NCI-H345 (cell line): ENCODE measurements around the gene MED13L.
"Not testable (repeated sequence)": the region's sequence is repeated elsewhere in the genome, so short reads cannot be mapped to it uniquely, and the experiment has no call there.

Experiments used
- DNase-seq: peaks from one replicate; lab custom pipeline; 2025; lab: John Stamatoyannopoulos, UW

MED13L gene

GRCh38 chr12:116055895-116056607 is 221.4 kb downstream of the MED13L start:
- no peak for DNase-seq

- DNase-seq: no peak
Measured at GRCh38 chr12:116054280-116054679, 223.2 kb downstream of the MED13L start.

DNA sequence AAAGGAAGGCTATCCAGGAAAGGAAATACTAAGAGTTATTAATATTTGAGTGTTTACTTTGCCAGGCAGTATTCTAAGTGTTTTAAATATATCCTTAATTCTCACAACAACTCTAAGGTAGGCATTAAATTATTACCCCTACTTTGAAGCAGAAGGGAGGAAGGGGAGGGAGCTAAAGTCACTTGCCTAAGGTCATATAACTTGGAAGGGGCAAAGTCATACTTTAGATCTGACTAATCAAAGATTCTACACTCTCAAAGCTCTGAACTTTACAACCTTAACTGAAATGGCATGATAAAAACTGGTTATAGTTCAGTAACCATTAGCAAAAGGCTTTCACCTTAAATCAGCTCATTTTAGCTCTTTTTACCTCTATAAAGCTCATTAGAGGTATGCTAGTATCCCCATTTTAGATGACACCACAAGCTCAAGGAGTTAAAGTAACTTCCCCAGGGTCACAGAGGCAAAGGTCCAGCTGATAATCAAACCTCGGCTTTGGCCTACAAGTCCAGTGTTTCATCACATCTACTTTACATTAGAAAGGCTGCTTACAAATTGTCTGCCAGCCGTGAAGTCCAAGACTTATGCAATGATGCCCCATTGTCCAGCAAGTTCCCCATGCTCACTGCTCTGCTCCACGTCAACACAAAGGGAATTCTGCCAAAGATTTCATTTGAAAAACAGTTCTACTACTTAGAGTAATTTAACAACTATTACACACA is 223.9 kb downstream of the MED13L start:
- no peak for DNase-seq

DNA sequence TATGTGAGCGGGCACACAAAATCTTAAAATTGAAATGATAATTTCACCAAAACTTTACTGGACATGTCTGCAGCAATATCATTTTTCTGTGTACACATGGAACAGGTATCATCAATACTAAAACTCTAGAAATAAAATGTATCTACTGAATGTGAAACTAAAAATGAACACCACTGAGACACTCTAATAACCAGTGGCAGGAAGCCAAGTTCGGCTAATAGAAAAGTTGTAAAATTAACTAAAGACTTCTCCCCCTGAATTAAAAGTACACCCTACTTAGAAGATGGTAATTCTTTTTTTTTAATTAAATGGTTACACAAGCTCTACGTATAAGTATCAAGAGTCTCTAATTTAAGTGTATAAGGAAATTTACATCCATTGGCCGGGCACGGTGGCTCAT is 227.2 kb downstream of the MED13L start:
- DNase-seq: no peak

GRCh38 chr12:116048879-116049278 is 228.6 kb downstream of the MED13L start:
- DNase-seq: no peak

GRCh38 chr12:116046039-116046438 is 231.5 kb downstream of the MED13L start:
- no peak for DNase-seq

GRCh38 chr12:116045150-116045549 is 232.3 kb downstream of the MED13L start:
- no peak for DNase-seq

DNA sequence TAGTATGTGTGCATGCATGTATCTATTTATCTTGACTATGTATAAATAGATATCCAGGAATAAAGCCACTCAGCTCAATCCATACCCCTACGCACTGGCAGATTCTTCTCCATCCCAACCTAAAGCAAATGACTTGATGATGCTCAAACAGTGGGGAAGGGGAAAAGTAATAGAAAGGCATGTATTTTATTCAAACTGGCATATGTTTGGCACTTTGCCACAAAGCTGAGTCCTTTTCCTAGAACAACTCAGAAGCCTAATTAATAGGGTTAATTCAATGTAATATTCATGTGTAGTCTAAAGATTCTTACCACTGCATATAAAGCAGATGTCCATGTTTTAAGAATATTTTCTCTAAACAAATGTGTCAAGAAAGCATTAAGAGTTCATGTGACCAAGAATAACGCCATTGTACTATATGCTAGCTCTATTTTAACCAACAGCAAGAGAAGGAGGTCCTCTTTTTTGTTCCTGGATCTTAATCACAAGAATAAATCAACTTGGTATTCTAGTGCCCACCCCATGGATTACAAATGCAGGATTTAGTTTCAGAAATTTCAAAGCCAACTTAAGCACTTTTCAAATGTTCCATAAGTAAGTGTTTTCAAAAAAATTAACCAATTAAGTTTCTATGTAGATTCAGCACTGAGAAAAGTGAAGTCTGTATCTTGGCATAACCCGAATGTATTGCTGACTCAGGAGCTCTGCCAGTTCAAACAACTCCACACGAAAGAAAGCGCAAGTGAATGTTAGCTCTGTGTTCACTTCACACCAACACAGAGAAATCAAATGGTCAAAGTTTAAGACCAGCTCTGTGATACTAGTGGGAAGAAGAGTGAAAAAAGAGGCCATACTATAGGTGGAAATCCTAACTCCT is 233.6 kb downstream of the MED13L start:
- no peak for DNase-seq

GRCh38 chr12:116040402-116040801 is 237.1 kb downstream of the MED13L start:
- DNase-seq: no peak

- no peak for DNase-seq
Measured at GRCh38 chr12:116039081-116039480, 238.4 kb downstream of the MED13L start.

DNA sequence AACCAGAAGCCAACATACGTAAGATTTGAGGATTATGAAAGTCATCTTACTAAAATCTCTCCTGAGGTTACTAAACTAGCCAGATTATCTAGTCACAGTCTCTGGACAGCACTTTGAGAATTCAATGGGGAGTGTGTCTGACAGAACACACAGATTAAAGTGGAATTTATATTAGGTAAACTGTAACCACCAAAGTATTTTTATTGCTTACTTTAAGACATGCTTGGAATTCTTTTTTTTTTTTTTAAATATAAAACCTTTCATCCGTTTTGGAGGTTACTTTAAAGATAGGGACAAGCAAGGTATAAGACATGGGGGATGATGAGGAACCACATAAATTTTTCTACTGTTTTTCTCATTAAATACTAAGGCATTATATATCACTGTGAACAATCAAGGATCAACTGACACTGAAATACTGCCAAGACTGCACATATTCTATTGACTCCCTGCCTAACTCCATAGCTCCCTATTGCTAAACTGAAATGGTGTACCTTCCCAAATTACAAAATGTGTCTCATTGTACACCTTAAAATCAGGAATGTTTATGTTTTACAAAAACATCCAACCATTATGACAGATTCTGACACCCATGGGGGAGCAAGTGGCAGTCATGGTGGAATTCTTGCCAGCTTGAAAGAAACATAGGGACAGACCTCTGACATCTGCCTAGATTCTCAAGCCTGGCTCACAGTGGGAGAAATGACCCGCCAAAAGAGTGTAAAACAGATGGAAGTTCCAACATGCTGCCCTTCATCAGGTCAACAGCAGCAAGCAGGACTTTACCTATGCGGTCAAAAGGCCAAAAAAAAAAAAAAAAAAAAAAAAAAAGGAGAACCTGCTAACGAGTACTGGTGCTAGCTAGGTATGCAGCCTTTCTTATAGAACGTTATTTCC is 239.3 kb downstream of the MED13L start:
- no peak for DNase-seq

DNA sequence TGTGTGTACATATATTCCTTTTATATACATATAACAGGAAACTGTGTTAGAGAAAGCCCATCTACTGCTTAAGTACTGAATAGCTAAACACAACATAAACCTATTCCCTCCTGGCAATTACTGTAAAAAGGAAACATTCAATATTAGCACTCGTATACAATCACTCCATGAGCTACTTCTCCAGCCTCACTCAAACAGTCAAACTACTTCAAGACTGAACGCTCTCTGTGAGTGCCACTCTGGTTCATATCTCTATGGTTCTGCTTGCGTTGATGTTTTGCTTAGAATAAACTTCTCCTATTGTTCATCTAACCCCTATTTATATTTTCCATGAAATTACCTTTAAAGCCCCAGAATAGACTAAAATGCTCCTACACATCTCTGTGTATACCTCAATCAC is 243.7 kb downstream of the MED13L start:
- DNase-seq: no peak

GRCh38 chr12:116031624-116032023 is 245.9 kb downstream of the MED13L start:
- not testable (repeated sequence) for DNase-seq

DNA sequence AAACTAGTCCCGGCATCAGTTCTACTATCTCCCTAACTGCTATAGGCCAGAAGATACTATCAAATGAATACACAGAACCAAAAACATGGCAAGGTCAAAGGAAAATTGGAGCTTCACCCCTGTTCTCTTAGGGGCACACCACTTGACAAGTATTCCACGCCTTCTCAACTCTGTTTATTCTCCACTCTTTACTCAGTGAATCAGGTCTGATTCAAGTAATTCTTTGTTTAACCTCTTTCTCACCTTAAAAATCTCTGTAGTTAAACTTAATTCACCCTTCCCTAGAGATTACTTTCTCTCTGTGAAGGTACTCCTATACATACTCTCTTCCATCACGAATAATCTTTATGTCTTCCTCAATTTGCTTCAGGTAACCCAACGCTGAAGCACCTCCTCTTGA is 248.9 kb downstream of the MED13L start:
- no peak for DNase-seq

- no peak for DNase-seq
Measured at GRCh38 chr12:116027551-116027821, 250.0 kb downstream of the MED13L start.

GRCh38 chr12:116026768-116027550 is 250.5 kb downstream of the MED13L start:
- no peak for DNase-seq

DNA sequence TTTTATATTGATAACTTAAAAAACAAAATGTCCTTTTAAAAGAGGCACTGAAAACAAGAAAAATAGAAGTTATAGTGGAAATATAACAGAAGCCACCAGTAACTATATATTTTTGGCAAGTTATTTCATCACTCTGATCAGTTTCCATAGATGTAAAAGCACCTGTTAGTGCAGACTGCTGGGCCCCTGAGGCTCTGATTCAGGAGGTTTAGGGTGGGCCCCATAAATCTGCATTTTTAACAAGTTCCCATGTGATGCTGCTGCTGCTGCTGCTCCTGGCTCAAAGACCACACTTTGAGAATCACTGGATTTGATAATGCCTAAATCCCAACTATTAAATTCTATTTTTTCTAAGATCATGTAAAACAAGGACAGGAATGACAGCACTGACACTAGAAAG is 251.1 kb downstream of the MED13L start:
- DNase-seq: no peak

DNA sequence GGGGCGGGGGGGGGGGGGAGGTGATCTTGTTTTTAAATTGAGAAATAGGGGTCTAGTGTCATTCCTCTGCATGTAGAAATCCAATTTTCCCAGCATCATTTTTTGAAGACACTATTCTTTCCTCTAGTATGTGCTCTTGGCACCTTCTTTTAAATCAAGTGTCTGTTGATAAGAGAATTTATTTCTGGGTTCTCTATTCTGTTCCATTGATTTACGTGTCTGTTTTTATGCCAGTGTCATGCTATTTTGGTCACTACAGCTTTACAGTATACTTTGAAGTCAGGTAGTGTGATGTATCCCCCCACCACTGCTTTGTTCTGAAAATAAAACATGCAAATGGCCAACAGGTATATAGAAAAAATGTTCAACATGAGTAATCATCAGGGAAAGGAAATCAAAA is 252.7 kb downstream of the MED13L start:
- DNase-seq: no peak

DNA sequence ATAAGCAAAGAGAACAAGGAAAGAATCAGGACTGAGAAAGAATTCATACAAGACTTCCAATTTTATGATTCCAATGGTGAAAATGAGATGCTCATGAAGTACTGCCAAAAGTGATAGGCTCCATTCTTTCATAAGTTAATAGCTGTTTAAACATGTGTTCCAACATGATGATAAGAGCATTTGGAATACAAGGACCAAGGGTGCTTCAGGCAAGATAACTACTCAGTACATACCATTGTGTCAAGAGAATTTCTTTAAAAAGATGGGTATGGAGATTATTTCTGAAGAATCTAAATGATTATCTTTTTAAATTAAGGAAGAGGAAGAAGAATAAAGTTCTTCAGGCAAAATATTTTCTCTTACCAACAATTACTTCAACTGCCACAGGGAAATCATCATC is 258.1 kb downstream of the MED13L start:
- DNase-seq: no peak

- no peak for DNase-seq
Measured at GRCh38 chr12:116018282-116018681, 259.2 kb downstream of the MED13L start.

GRCh38 chr12:116015525-116015924 is 262.0 kb downstream of the MED13L start:
- DNase-seq: peak; percentile 22
